Common myeloid progenitor, CD34-positive (primary cell): ENCODE data around the gene KYAT1.

Experiments
- CTCF ChIA-PET: fragments of 350-600 bp; sonication (Branson Sonifier 250); formaldehyde crosslinking; loops from one replicate; lab custom pipeline; 2021; ENCODE audit warnings: antibody characterized with exemption; lab: Charles Lee
- POLR2A ChIA-PET: fragments of 350-600 bp; sonication (Branson Sonifier 250); formaldehyde crosslinking; loops from one replicate; lab custom pipeline; 2021; ENCODE audit warnings: antibody characterized with exemption; lab: Charles Lee
- DNase-seq, 3 donors: peaks; one replicate each; pipeline versions ENCODE4 v3.0.0 to v3.0.0-alpha.2; 2013
- H3K27ac ChIP-seq, 2 experiments: 1 replicate in 1 of 2; 2 replicates in 1 of 2; pipeline ENCODE4 v1.7.0; 2013; ENCODE audit warnings: inconsistent platforms in 2 of 2, low read length in 2 of 2, mild to moderate bottlenecking in 2 of 2, low read depth in 1 of 2, moderate library complexity in 1 of 2; ENCODE audit not compliant: severe bottlenecking in 2 of 2, insufficient read depth in 1 of 2, poor library complexity in 1 of 2
- H3K27me3 ChIP-seq, 5 experiments: replicated peaks in 2 of 5; 1 replicate in 3 of 5; 2 replicates in 2 of 5; pipeline versions ENCODE4 v1.6.1 to v1.7.0; 2013; ENCODE audit warnings: low read length in 4 of 5, mild to moderate bottlenecking in 2 of 5, moderate library complexity in 2 of 5, inconsistent platforms in 1 of 5; ENCODE audit not compliant: insufficient read depth in 5 of 5, control insufficient read depth in 4 of 5
- H3K36me3 ChIP-seq, 4 experiments: 1 replicate in 2 of 4; 2 replicates in 2 of 4; pipeline versions ENCODE4 v1.6.1 to v1.7.0; 2013; ENCODE audit warnings: low read length in 3 of 4, control low read depth in 1 of 4, mild to moderate bottlenecking in 1 of 4; ENCODE audit not compliant: control insufficient read depth in 4 of 4, insufficient read depth in 4 of 4
- H3K4me1 ChIP-seq, 4 experiments: 1 replicate in 3 of 4; 2 replicates in 1 of 4; pipeline versions ENCODE4 v1.6.1 to v1.7.1; 2013; ENCODE audit warnings: low read length in 3 of 4, mild to moderate bottlenecking in 3 of 4, control low read depth in 1 of 4, inconsistent platforms in 1 of 4, moderate library complexity in 1 of 4; ENCODE audit not compliant: control insufficient read depth in 4 of 4, insufficient read depth in 4 of 4; ENCODE audit errors: control extremely low read depth in 1 of 4
- H3K4me3 ChIP-seq, 7 experiments: 1 replicate in 4 of 7; 2 replicates in 3 of 7; pipeline versions ENCODE4 v1.5.1 to v1.7.0; 2013; ENCODE audit warnings: mild to moderate bottlenecking in 7 of 7, low read length in 6 of 7, moderate library complexity in 6 of 7, inconsistent platforms in 2 of 7, low read depth in 2 of 7, control low read depth in 1 of 7; ENCODE audit not compliant: insufficient read depth in 4 of 7, control insufficient read depth in 1 of 7; ENCODE audit errors: extremely low read depth in 1 of 7
- H3K9me3 ChIP-seq, 5 experiments: 1 replicate in 4 of 5; 2 replicates in 1 of 5; pipeline versions ENCODE4 v1.6.1 to v1.7.1; 2013; ENCODE audit warnings: low read length in 4 of 5, mild to moderate bottlenecking in 2 of 5, inconsistent platforms in 1 of 5, low read depth in 1 of 5, moderate library complexity in 1 of 5; ENCODE audit not compliant: control insufficient read depth in 4 of 5, insufficient read depth in 2 of 5; ENCODE audit errors: control extremely low read depth in 1 of 5
- WGBS: methylation state at CpG from one replicate; pipeline ENCODE4 v1.1.5; 2013; ENCODE audit not compliant: insufficient coverage; 5-methylcytosine and 5-hydroxymethylcytosine counted together

Gene KYAT1

DNA sequence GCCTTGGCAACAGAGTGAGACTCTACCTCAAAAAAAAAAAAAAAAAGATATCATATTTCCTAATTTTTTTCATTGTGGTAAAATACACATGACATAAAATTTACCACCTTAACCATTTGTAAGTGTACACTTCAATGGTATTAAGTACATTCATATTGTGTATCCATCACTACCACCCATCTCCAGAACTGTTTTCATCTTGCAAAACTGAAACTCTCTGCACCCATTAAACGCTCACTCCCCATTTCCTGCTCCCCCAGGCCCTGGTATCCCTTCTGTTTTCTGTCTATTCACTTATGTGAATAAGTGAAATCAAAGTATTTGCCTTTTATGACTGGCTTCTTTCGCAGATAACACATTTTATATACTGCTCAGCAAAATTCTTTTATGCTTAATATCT lies 13.0 kb upstream of the KYAT1 start:
- Histone ChIP-seq H3K4me3 (no peak overlapping the region), H3K27ac (no peak overlapping the region), H3K4me1 (peaks cover 2 to 20% (median 17%) of the 10 kb centered on the region in 4 experiments), H3K36me3 (peaks cover 6 to 39% (median 21%) of the 10 kb centered on the region in 4 experiments), H3K9me3 (no peaks in the 10 kb centered on the region), H3K27me3 (no peaks in the 10 kb centered on the region)
- no peak for DNase-seq
- ChIA-PET POLR2A (no interaction called here), CTCF (interaction anchor here (1.2 to 2.6 kb wide), 4 partner anchors 10 to 33 kb away, joined by 3 to 6 read pairs (median 4); no protein-coding TSS in a partner anchor)
- no CpG with 5 or more reads among the region's 2 CpGs for WGBS

DNA sequence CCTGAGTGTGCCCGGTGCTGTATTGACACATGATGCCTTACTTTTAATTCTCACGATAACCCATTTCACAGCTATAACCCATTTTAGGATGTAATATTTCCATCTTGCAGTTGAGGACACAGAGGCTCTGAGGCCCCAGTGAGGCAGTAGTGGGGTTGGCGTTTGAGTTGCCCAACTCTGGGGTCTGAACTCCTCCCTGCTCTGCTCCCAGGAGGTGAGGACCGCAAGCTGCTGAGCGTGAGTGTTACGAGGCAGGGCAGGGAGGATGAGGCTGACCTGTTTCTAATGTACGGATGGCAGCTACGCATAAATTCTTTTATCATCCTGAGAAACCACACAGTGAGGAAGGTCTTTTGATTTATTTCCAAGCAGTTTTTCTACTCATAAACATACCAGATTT lies 11.6 kb upstream of the KYAT1 start:
- Histone ChIP-seq H3K36me3 (peaks cover 6 to 48% (median 29%) of the 10 kb centered on the region in 4 experiments), H3K4me3 (no peak overlapping the region), H3K9me3 (no peaks in the 10 kb centered on the region), H3K4me1 (peaks cover 0 to 6% (median 3%) of the 10 kb centered on the region in 4 experiments), H3K27ac (no peak overlapping the region), H3K27me3 (no peaks in the 10 kb centered on the region)
- no peak for DNase-seq
- ChIA-PET POLR2A (interaction anchor here (1.0 kb wide), 1 partner anchor 11 kb away, joined by 3 read pairs; the partner anchor contains the start of genes KYAT1 and LRRC8A), CTCF (interaction anchor here (1.2 kb wide), 1 partner anchor 35 kb away, joined by 4 read pairs; no protein-coding TSS in a partner anchor)
- 100% methylated on average over 5 of the region's 8 CpGs for WGBS

DNA sequence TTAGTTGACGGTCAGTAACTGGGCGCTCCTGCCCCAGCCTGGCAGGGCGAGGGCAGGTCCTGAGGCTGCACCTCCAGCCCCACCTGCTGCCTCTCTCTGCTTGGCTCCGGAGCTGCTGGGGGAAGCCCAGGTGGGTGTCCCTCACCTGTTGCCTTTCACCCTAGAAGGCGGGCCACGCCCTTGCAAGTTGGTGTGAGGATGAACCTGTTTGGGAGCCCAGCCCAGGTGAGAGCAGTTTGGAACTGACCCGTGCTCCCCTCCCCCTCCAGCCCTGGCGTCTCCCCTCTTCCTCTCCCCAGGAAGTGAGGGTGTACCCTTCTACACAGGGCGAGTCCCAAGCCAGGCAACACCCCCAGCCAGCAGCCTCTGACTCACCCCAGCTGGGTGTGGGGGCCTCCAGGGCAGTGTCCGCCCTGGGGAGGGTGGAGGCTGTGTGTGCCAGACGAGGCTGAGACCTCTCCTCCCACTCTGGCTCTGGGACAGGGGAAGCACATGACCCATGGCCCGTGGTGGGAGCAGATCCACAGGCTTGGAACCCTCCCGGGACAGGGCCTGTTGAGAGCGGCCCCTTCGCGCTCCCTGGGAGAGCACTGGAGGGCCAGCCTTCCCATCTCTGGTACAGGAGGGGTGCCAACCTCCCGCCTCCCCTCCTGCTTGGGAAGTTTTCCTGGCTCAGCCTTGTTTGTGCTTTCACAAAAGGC lies 10.6 kb upstream of the KYAT1 start:
- WGBS = 93% methylated on average over 12 of the region's 17 CpGs
- no peaks in the 10 kb centered on the region for H3K9me3 ChIP-seq
- peak overlapping the region in 1 of 2 experiments; percentile 5 for H3K27ac ChIP-seq
- H3K27me3 ChIP-seq = no peaks in the 10 kb centered on the region
- H3K36me3 ChIP-seq = peaks cover 6 to 54% (median 34%) of the 10 kb centered on the region in 4 experiments
- POLR2A ChIA-PET = no interaction called here
- CTCF ChIA-PET = interaction anchor here (1.0 to 1.3 kb wide), 2 partner anchors 15 to 36 kb away, joined by 3 to 5 read pairs; no protein-coding TSS in a partner anchor
- DNase-seq = no peak
- H3K4me3 ChIP-seq = no peak overlapping the region
- H3K4me1 ChIP-seq = peaks cover 0 to 8% (median 2%) of the 10 kb centered on the region in 4 experiments

DNA sequence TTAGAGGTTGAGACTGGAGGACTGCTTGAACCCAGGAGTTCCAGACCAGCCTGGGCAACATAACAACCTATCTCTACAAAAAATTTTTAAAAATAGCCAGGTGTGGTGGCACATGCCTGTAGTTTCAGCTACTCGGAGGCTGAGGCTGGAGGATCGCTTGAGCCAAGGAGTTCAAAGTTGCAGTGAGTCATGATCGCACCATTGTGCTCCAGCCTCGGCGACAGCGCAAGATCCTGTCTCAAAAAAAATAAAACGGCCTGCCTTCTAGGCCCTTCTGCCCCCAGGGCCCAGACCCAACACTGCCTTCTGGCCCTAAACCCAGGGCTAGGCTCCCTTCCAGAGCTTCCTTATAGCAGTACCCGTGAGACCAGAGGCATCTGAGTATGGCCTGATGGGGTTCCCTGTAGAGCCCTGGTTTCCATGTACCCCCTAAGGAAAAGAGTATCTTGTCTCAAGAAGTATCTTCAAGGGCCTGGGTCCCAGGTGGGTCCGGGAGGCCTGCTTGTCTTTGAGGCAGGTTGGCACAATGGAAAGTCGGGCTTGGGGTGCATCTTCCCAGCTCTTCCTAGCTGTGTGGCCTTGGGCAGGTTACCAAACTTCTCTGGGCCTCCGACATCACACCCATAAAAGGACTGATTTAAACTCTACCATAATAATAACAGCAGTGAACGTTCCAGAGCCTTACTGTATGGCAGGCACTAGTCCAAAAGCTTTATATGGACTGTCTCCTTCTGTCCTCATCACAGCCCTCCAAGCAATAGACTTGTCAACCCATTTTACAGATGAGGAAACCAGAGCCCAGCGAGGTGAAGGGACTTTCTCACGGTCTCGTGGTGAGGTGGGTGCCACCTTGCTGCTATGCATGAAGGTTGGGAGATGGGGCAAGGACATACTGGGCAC lies 9.8 kb upstream of the KYAT1 start:
- no peaks in the 10 kb centered on the region for H3K27me3 ChIP-seq
- CTCF ChIA-PET = interaction anchor here (1.0 to 1.3 kb wide), 2 partner anchors 14 to 37 kb away, joined by 3 to 5 read pairs; no protein-coding TSS in a partner anchor

DNA sequence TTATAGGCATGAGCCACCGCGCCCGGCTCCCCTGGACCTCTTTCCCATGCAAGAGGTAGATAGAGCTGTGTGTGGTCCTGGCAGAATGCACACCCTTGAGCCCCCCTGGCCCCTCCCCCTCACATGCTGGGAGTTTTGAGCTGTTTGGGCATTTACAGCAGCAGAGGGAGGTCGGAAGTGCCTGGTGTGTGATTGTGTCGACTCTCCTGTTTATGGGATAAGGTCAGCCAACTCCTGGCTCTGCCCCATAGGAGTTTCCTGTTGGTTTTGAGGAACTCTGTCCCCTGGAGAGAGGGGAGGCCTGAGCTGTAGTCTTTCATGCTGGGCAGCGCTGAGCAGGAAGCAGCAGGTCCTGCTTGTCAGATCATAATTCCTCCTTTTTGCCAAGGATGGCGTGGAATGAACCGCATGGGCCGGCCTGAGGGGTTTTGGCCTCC lies 6.2 kb upstream of the KYAT1 start:
- ChIA-PET CTCF (interaction anchor here (1.8 kb wide), 1 partner anchor 39 kb away, joined by 7 read pairs; no protein-coding TSS in a partner anchor), POLR2A (interaction anchor here (0.6 kb wide), 1 partner anchor 818 kb away, joined by 3 read pairs; no protein-coding TSS in a partner anchor)
- peak overlapping the region in 1 of 2 experiments; percentile 36 for H3K27ac ChIP-seq
- H3K9me3 ChIP-seq = no peaks in the 10 kb centered on the region
- peaks cover 3 to 61% (median 43%) of the 10 kb centered on the region in 4 experiments for H3K36me3 ChIP-seq
- peaks cover 0 to 23% (median 15%) of the 10 kb centered on the region in 4 experiments for H3K4me1 ChIP-seq
- H3K27me3 ChIP-seq = no peaks in the 10 kb centered on the region
- WGBS = 60% methylated on average over 8 of the region's 9 CpGs
- H3K4me3 ChIP-seq = no peak overlapping the region
- DNase-seq = no peak

More for the DNA sequence above, 9.8 kb upstream of the KYAT1 start:
- no peak overlapping the region for H3K4me3 ChIP-seq
- DNase-seq = no peak
- WGBS = 98% methylated on average over 15 of the region's 15 CpGs
- peaks cover 7 to 58% (median 40%) of the 10 kb centered on the region in 4 experiments for H3K36me3 ChIP-seq
- H3K4me1 ChIP-seq = peaks cover 0 to 8% (median 2%) of the 10 kb centered on the region in 4 experiments
- POLR2A ChIA-PET = interaction anchor here (0.7 kb wide), 1 partner anchor 513 kb away, joined by 7 read pairs; no protein-coding TSS in a partner anchor
- no peaks in the 10 kb centered on the region for H3K9me3 ChIP-seq
- H3K27ac ChIP-seq = no peak overlapping the region

DNA sequence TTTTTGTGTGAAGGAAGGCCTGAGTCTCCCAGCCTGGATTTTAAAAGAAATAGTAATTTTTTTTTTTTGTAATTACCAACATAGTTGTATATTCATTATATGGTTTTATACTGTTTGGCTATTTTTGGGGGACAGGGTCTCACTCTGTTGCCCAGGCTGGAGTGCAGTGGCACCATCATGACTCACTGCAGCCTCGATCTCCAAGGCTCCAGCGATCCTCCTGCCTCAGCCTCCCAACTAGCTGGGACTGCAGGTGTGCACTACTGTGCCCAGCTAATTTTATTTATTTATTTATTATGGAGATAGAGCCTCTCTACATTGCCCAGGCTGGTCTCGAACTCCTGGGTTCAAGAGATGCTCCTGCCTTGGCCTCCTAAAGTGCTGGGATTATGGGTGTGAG lies 5.3 kb upstream of the KYAT1 start:
- ChIA-PET CTCF (interaction anchor here (1.2 to 1.8 kb wide), 2 partner anchors 36 to 40 kb away, joined by 3 to 7 read pairs; no protein-coding TSS in a partner anchor), POLR2A (no interaction called here)

More for the DNA sequence above, 5.3 kb upstream of the KYAT1 start:
- Histone ChIP-seq H3K36me3 (peaks cover 3 to 53% (median 37%) of the 10 kb centered on the region in 4 experiments), H3K27me3 (no peaks in the 10 kb centered on the region), H3K4me1 (peaks cover 0 to 26% (median 19%) of the 10 kb centered on the region in 4 experiments), H3K27ac (no peak overlapping the region), H3K4me3 (no peak overlapping the region), H3K9me3 (no peaks in the 10 kb centered on the region)
- no peak for DNase-seq
- 100% methylated on average over 1 of the region's 3 CpGs for WGBS
